ENCODE results near the gene DDB1.

DDB1 gene

DNA sequence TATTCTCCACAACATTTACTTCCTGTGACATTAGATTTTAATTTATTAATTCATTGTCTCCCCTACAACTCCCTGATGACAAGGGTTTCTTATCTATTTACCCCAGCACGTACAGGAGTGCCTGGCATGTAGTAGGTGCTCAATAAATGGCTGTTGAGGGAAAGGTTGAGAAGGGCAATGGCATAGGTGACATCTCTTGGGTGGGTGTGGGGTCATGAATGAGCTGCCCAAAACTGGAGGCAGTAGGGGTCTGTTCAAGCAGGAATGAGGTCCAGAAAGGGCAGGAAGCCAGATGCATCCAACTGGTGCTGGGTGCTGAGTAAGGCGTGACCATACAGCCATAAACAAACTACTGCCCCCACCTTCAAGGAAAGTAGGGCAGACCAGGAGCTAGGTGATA, 40.5 kb downstream of the DDB1 start:
- POLR2A ChIA-PET, result no interaction called here
- DNase-seq (ENCODE audit: low read depth, low spot score), result no peak
- H3K4me3 ChIP-seq (ENCODE audit: low read depth, low read length), result no peak overlapping the region
- CTCF ChIA-PET, result interaction anchor here (1.0 to 2.4 kb wide), 2 partner anchors 17 to 38 kb away, joined by 3 to 8 read pairs; no protein-coding TSS in a partner anchor
- TF ChIP-seq, protein P1, sequence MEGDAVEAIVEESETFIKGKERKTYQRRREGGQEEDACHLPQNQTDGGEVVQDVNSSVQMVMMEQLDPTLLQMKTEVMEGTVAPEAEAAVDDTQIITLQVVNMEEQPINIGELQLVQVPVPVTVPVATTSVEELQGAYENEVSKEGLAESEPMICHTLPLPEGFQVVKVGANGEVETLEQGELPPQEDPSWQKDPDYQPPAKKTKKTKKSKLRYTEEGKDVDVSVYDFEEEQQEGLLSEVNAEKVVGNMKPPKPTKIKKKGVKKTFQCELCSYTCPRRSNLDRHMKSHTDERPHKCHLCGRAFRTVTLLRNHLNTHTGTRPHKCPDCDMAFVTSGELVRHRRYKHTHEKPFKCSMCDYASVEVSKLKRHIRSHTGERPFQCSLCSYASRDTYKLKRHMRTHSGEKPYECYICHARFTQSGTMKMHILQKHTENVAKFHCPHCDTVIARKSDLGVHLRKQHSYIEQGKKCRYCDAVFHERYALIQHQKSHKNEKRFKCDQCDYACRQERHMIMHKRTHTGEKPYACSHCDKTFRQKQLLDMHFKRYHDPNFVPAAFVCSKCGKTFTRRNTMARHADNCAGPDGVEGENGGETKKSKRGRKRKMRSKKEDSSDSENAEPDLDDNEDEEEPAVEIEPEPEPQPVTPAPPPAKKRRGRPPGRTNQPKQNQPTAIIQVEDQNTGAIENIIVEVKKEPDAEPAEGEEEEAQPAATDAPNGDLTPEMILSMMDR (IDR thresholded peaks at IDR 0.05; ENCODE audit: insufficient read depth, low read length, missing control alignments), result no peak

GRCh38 chr11:61290905-61291690, 41.8 kb downstream of the DDB1 start:
- TF ChIP-seq, protein P1 (IDR thresholded peaks at IDR 0.05; ENCODE audit: insufficient read depth, low read length, missing control alignments), result no peak
- ChIA-PET POLR2A (no interaction called here), CTCF (interaction anchor here (1.8 kb wide), 1 partner anchor 30 kb away, joined by 3 read pairs; no protein-coding TSS in a partner anchor)
- no peak overlapping the region for H3K4me3 ChIP-seq (ENCODE audit: low read depth, low read length)
- DNase-seq (ENCODE audit: low read depth, low spot score), result no peak

- ChIA-PET POLR2A (no interaction called here), CTCF (no interaction called here)
- no peak for DNase-seq (ENCODE audit: low read depth, low spot score)
- TF ChIP-seq, protein P1 (IDR thresholded peaks at IDR 0.05; ENCODE audit: insufficient read depth, low read length, missing control alignments), result no peak
- H3K4me3 ChIP-seq (ENCODE audit: low read depth, low read length), result no peak overlapping the region
Measured at GRCh38 chr11:61287338-61287977, 45.4 kb downstream of the DDB1 start.

GRCh38 chr11:61283613-61284012, 49.3 kb downstream of the DDB1 start:
- H3K4me3 ChIP-seq (ENCODE audit: low read depth, low read length), result no peak overlapping the region
- TF ChIP-seq, protein P1 (IDR thresholded peaks at IDR 0.05; ENCODE audit: insufficient read depth, low read length, missing control alignments), result no peak
- POLR2A ChIA-PET, result no interaction called here
- DNase-seq (ENCODE audit: low read depth, low spot score), result no peak
- CTCF ChIA-PET, result interaction anchor here (0.7 to 2.6 kb wide), 3 partner anchors 10 to 29 kb away, joined by 3 to 7 read pairs (median 3); no protein-coding TSS in a partner anchor

DNA sequence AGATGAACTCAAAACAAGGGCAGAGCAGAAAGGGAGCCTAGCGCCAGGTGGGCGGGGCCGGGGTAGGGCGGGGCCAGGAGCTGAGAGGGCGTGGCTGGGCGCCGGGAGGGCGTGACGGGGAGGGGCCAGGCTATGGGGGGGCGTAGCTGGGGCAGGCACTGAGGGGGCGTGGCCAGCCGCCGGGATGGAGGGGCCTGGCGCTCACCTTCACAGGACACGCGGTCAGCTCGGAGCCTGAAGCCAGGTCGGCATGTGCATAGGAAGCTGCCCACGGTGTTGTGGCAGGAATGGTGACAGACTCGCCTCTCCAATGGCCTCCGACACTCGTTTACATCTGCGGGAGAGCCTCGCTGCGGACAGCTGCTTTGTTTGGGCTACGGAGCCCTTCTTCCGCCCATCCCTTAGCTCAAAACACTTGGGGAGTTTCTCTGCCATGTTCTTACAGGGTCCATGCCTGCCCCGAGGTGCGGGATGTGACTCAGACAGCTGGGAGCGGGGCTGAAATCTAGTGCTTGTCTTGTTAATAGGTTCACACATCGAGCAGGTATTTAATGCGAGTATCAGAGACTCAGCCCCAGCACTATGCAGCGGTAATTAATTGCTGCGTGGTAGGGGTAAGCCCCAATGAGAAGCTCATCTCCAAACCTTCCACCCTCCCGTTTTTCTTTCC, 51.2 kb downstream of the DDB1 start:
- ChIA-PET POLR2A (interaction anchor here (1.1 kb wide), 1 partner anchor 13 kb away, joined by 3 read pairs; the partner anchor contains the start of gene VWCE), CTCF (interaction anchor here (1.4 to 2.7 kb wide), 2 partner anchors 13 to 27 kb away, joined by 5 to 11 read pairs; partner anchors contain the start of gene VWCE)
- TF ChIP-seq, protein P1 (IDR thresholded peaks at IDR 0.05; ENCODE audit: insufficient read depth, low read length, missing control alignments), result no peak
- H3K4me3 ChIP-seq (ENCODE audit: low read depth, low read length), result no peak overlapping the region
- no peak for DNase-seq (ENCODE audit: low read depth, low spot score)

Data from AG04449 (cell line).